Measurements from ENCODE around the gene SYT2.

SYT2 gene

DNA sequence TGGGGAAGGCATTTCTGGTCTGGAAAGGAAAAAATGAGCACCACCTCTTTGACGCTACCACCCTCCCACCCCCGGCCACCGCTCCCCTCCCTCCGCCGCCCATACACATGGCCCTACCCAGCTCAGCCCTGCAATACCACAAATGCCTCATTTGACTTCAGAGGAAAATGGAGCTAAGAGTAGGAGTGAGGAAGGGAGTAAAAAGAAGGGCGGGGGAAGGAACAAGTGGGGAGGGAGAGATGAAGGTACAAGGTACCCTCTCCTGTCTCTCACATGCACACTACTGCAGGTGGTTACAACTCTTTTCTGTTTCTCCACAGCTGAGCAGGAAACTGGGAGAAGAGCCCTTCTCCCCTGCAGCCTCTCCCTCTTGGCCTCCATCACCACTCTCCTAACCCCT, 7.1 kb downstream of the SYT2 start:
- no peak for DNase-seq

DNA sequence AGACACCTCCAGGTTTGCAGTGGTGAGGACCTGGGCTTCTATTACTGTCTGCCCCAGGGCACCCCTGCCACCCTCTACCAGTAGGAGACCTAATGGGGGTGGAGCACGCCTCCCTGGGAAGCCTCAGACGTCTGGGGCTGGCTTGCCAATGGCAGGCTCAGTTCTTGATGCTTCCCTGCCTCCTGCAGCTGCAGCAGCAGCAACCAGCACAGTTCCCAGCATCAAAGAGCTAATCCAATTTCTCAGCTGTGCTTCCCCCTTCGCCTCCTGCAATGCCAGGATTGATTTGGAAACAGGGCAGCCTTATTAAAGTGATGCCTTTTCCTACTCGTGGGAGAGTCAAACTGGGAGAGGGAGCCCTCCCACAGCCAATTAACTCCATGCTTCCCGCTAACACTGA, 8.2 kb downstream of the SYT2 start:
- DNase-seq: no peak

DNA sequence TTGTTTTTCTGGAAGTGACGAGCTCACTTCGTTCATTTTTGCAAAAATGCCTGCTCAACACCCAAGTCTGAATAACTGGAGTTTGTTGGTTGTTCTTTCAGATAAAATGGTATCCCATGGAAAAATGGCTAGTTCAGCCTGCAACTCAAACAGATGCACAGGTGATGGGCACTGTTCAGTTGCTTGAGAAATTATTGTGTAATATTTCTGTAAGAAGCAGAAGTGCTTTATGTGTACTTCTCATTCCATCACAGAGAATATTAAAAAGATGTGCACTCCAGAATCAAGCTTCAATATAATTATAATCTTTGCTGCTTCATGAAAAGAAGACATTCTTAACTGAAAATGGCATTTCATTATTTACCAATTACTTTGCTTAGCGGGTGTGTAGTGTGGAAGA, 9.1 kb downstream of the SYT2 start:
- DNase-seq: no peak

DNA sequence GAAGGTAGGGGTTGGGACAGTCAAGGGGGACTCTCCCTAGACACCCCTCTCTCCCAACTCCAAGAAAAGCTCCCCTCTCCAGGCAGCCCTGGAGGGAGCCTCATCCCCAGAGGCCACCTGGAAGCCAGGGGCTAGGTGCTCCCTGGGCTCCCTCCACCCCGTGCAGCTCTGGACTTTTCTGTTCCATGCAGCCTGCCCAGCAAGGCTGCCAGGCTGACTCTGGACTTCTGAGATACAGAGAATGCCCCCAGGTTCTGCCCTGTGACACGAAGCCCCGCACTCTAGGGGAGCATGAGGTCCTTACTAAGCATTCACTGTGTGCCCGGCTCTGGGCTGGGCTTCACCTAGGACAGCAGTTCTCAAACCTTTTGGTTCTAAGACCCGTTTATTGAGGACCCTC, 10.2 kb downstream of the SYT2 start:
- DNase-seq: no peak

DNA sequence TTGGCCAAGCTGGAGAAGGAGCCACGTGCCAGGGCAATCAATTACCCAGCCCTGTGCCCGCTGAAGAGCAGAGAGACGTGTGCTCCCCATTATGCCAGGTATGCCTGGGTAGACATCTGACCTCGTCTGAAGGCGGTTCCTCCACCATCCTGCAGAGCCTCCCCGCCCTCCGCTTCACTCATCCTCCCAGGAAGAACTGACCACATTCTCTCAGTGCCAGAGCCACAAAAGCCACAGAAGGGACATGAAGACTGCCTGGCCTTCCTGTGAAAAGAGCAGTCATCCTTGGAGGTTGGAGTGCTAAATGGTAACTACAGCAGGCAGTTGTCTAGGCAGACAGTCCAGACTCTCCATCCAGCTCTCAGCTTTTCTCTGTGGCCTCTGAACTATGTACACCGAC, 12.0 kb downstream of the SYT2 start:
- DNase-seq: no peak

DNA sequence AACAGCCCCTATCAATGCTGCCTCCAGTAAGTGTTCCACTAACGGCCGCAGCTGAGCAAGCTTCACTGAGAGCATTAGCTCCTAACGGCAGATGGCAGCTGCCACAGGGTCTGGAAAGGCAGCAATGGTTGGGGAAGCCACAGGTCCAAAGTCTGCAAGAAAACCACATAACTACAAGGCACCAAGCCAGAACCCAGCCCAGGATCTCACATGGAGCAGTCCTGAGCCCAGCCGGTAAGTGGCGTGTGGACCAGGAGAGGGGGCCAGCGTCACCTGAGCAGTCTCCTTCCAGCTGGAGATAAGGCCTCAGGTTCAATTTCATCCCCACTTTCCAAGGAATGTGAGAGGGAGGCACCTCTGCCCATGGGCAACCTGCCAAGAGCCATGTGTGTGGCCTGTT, 13.2 kb downstream of the SYT2 start:
- DNase-seq: no peak

DNA sequence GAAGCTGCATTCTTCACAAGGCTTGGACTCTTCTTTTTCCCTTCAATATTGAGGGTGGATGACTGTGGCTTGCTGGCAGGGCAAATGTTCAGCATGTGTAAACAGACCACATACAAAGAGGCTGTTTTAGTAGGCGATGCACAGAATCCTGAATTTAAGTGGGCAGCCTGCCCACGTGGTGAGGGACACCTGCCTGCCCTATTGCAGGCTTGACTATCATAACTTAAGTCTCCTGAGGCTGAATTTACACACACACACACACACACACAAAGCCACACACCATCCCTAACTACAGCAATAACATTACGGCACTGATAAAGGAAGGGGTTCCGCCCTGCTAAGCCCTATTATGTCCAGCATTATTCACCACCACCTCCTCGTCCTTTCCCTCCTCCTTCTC, 15.9 kb downstream of the SYT2 start:
- DNase-seq: no peak

DNA sequence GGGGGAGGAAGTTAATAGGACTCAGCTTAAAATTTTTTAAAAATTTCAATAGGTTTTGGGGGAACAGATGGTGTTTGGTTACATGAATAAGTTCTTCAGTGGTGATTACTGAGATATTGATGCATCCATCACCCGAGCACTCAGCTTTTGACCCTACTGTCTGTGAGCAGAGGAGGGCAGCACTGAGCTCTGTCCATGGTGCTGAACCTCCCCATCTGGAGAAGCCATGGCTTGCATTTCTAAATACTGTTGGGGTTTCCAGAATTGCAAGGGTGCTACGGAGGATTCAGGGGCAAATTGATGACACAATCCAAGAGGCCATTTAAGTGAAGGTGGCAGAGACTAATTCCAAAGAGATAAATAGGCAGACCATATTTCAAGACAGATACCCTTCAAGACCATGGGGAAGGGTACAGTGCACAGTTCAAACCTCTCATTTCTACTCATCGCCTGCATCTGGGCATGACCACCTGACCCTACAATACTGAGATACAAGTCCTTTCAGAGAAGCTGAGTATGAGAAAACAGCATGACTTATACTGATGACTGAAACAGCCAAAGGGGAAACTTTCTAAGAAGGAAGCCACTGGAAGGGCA, 17.2 kb downstream of the SYT2 start:
- peak; percentile 48 to 68 for DNase-seq

DNA sequence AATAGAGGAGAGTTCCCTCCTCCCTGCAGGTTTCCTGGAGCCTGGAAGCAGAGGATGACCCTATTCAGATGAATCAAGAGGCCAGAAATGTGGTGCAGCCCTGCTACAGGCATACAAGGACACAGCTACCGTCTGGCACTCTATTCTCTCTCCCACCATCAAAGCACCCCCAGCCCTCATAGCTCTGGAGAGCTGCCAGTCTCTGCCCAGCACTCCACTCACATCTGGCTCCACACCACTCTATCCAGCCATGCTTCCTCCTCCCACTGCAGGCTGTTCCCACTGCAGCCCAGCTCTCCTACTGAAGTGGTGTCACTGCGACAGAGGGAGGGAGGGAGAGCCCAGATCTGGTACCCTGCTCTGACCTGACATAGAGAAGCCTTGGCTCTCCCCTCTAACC, 18.4 kb downstream of the SYT2 start:
- no peak for DNase-seq

DNA sequence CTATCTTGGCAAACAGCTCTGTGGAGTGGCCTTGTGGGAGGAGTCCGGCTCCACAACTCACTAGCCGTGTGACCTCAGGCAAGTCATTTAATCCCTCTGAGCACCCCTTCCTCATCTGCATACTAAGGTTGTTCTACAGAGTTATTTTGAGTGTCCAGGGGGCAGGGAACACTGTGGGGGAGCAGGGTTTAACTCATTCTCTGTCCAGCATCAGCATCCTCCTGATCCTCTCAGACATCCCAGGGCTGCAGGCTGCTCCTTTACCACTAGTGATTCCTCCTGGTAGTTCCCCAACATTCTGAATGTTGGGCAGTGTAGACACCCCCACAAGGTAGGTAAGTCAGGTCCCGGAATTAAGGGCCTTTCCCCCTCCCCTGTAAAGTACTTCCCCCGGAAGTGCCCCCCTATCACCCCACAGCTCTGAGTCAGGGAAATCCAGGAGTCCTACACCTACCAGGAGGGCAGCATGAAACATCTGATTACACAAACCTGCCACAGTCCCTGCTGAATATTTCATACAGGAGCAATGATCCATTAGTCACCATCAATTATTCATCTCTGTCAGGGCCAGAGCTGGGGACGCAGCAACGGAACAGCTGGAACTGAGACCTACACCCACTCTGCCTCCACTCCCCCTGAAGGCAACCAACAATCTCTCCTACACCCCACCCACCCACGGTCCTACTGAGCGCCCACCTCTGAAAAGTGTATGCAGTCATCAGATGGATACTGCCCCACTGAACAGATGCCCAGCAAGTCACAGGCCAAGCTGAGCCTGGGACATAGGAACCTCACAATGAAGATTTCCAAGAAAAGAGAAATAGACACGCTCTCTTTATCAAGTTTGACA, 20.5 kb downstream of the SYT2 start:
- DNase-seq: no peak

DNA sequence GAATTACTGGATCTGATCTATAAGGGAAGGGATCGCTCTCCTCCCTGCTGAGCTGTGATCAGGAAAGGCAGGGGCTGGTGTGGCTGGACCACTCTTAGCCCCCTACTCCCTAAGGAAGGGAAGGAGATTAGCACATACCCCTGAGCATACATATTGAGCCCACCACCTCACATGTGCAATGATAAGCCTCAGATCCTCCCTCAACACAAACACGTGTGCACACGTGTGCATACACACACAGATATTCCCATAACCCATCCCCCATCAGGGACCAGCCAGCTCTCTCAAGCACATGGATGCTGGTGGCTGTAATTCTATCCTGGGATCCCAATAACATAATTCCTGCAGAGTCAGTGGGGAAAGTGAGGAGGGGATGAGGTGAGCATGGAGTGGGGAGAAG, 21.2 kb downstream of the SYT2 start:
- no peak for DNase-seq

DNA sequence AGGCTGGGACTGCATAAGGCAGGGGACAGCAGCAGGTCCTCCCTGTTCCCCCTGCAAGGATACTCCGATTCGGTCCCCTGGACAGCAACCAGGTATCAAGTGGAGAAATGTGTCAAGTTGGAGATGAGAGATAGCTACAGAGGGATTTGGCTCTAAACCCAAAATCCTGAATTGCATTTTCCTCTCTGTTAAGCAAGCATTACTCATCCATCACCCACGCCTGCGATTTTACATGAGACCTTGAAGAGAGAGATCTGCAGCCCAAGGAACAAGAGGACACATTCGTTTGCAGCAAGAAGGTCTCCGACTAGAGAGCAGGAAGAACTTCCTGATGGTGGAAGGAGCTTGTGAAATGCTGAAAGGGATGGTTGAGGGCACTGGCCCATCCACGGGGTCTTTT, 21.9 kb downstream of the SYT2 start:
- no peak for DNase-seq

DNA sequence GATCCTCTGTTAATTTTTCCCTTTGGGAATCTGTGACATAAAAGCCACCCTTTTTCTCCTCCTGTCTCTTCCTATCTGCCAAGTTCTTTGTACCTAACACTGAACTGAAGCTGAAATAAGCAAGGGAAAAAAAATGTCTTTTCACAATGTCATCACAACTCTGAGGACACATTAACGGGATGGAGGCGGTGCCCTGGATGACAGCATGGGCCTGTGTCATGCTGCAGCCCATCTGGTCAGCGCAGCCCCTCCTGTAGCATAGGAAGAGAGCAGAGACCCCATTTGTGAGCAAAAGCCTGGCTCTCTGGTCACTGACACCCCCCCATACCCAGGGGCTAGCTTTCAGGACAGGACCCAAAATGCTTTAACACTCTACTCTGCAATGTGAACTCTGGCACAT, 22.5 kb downstream of the SYT2 start:
- no peak for DNase-seq

DNA sequence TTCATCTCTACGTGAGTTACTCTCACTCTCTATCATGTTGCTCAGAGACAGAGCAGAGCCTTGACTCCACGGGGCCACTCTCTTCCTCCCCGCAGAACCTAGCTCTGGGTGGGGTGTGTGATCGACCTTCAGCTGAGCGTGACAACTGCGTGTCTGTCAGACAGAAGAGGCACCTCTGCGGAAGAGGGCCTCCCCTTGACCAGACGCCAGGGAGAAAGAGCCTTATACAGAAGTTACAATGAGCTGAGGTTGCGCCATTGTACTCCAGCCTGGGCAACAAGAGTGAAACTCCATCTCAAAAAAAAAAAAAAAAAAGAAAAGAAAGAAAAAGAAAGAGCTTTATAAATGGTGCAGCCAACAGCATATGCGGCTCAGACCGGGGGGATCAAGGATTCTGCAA, 22.9 kb downstream of the SYT2 start:
- no peak for DNase-seq

DNA sequence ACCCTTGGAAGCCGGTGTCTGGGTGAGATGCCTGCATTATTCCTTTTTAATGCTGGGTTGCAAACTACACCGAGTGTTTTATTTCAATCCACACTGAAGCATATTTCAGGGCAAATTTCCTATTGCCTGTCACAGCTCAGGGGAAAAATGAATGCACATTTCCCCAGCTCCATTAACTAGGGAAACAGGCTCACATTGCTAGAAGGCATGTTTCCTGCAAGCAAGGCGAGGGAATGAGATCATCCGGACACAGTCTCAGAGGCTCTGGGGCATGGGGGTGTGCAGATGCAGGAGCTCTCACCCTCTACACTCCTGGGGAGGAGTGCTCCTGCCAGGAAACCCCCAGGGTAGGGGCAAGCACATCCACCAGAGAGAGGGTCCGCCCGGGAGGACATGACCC, 24.6 kb downstream of the SYT2 start:
- DNase-seq: no peak

DNA sequence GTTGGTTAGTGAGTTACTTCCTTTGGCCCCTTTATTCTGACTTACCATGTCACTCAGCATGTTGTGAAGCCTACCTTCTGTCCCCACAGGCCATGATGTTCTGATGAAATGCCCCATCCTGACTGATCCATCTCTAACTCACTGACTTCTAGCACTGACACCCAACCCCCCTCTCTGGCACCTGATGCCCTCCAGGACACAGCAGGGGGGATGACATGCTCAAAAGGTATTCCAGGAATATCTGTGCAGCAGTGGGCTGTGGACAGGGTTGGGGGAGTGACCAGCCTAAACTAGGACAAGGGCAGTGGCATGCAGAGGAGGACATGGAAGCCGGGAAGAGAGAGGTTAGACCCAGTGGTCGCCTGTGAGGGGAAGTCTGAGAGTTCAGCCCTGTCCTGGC, 25.5 kb downstream of the SYT2 start:
- DNase-seq: no peak

DNA sequence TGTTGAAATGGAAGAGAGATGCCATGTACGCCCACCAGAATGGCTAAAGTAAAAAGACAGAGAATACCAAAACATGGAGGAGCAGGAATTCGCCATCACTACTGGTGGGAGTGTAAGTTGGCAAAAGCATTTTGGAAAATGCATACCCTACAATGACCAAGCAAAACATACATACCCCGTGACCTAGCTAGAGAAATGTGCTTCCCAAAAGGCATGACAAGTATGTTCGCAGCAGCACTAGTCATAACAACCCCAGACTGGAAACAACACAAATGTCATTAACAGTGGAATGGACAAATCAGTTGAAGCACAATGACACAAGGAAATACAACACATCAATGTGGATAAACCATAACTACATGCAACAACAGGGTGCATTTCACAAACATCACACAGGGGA, 27.2 kb downstream of the SYT2 start:
- DNase-seq: no peak

DNA sequence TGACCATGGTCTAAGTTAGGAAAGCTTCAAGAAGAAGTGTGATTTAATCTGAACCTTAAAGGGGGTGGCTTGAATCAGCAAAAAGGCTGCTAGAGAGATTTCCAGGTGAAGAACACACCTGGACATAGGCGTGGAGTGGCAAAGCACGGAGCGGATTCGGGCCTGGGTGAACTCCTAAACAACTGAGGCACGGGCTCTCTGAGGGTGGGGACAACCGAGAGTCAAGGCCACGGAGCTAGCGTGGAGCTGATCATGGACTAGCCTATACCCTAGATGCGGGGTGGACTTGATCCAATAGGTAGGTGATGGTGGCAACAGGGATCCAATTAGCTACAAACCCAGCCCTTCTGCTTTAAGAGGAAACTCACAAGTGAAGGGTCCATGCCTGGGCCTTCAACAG, 27.8 kb downstream of the SYT2 start:
- DNase-seq: no peak

DNA sequence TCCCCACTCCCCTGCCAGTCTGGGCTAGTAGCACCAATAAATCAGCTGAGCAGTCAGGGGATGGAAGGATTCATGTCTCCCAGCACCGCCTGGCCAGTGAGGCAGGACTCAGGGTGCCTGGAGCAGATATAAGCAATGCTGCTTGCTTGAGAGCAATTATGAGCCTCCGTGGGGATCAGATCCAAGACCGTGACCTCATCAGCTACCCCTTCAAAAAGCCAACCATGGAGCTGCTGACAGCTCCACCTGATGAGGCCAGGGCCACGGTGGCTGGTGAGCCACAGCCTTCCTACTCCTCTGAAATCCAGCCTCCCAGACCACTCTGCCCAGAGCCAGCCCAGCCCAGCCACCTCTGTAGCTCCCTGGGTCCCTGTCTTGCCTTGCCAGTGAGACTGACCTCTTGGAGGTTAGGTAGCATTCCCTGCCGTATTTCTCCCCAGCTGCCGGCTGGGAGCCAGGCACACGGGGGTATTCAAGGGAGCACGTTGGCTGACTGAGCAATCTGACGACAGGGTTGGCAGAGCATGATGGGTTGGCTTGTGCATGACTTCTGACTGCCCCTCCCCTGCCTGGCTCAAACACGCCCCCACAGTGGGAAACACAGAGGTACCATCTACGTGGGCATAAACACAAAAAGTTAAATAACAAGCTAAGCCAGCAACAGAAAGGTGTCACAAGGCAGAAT, 28.4 kb downstream of the SYT2 start:
- no peak for DNase-seq

DNA sequence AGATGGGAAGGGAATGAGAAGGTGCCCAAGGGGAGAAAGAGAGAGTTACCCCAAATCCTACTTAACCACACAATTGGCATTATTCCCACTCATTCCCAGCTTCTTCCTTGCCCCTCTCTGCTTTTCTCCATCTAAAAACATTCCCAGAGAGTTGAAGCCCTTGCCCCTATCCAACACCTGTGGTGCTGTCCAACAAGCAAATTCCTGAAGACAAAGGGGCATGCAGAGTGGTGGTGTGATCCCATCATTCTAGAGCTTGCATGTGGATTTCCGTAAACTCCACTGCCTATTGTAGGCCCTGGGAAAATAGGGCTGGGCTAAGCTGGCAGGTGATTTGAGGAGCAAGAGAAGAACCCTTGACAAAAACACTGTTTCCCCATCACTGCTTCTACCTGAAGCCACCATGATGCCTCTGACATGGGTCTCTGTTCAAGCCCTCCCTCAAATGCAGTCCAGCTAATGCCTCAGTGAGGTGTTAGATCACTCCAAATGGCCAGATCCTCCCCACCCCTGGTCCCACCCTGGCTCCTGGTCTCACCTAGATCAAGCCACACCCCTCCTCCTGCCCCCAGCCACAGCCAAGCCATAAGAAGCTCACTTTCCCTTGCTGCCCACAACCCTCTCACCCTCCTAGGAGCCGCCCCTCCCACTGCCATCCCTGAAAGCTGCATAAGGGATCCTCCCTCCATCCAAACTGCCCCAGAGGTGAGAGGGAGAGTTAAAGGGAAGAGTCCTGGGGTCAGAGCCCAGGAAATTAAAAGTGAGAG, 29.5 kb downstream of the SYT2 start:
- no peak for DNase-seq

DNA sequence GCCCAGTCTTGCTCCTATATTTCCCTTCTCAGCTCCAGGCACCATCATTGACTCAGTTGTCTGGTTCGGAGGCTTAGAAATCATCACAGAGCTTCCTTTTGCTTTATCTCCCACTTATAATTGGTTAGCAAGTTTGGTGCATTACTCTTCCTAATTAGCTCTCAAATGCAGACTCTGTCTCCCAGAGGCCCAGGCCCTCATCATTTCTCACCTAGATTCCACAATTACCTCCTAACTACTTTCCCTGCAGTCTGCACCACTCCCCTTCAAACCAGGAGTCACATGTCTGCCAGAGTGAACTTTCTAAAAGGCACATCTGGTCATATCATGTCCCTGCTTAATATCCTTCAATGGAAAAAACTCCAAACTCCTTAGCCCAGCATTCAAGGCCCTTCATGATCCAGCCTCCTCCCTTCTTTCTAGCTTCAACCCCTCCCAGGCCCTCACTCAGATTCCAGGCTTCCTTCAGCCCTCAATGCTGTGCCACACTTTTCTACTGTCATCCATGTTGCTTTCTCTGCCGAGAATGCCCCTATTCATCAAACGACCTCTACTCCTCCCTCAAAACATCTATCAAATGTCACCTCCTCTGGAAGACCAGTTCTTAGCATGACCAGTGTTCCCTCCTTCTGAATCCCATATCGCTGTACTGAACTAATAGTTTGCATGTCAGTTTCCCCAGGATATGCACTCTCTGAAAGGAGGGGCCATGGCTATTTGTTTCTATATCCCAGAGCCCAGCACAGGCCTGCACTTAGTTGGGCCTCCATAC, 30.7 kb downstream of the SYT2 start:
- DNase-seq: no peak

DNA sequence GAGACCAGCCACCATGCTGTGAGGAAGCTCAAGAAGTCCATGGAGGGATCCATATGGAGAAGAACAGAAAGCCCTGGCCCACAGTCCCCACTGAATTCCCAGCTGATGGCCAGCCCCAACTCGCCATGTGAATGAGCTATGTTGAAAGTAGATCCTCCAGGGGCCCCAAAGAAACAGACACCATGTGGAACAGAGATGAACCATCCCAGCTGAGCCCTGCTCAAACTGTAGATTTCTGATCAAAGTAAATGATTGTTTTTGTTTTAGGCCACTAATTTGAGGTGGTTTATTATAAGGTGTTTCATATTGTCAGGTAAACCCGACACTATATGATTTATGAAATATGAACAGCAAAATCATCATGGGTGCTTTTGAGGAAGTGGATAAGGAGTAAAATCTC, 32.8 kb downstream of the SYT2 start:
- DNase-seq: no peak

DNA sequence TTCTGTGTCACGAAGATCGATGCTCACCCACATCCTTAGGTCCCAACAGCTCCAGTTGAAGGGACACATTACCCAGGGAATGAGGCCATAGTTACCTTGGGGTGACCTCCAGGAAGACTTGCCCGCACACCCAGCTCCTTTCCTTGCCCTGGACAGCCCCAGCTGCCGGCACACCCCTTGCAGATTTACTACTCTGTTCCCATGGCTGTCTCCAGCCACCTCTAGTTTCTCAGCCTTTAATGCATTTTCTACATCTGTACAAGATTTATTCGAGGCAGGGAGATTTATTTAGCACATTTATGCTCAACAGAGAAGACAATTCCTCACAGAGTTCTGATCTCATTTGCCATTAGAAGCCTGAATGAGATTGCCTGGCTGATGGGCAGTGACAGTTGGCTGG, 36.7 kb downstream of the SYT2 start:
- DNase-seq: no peak
